HG03095 (cell line): ENCODE results near the gene POGZ.
A peak's percentile ranks its signal among the peaks of the same experiment; 100 is the strongest.

Experiments used
- ATAC-seq: cut with Tn5 transposase; IDR thresholded peaks from one replicate; pipeline ENCODE4 v1.9.1; 2021; ENCODE audit warnings: moderate library complexity; ENCODE audit not compliant: unreplicated experiment

The POGZ gene, protein sequence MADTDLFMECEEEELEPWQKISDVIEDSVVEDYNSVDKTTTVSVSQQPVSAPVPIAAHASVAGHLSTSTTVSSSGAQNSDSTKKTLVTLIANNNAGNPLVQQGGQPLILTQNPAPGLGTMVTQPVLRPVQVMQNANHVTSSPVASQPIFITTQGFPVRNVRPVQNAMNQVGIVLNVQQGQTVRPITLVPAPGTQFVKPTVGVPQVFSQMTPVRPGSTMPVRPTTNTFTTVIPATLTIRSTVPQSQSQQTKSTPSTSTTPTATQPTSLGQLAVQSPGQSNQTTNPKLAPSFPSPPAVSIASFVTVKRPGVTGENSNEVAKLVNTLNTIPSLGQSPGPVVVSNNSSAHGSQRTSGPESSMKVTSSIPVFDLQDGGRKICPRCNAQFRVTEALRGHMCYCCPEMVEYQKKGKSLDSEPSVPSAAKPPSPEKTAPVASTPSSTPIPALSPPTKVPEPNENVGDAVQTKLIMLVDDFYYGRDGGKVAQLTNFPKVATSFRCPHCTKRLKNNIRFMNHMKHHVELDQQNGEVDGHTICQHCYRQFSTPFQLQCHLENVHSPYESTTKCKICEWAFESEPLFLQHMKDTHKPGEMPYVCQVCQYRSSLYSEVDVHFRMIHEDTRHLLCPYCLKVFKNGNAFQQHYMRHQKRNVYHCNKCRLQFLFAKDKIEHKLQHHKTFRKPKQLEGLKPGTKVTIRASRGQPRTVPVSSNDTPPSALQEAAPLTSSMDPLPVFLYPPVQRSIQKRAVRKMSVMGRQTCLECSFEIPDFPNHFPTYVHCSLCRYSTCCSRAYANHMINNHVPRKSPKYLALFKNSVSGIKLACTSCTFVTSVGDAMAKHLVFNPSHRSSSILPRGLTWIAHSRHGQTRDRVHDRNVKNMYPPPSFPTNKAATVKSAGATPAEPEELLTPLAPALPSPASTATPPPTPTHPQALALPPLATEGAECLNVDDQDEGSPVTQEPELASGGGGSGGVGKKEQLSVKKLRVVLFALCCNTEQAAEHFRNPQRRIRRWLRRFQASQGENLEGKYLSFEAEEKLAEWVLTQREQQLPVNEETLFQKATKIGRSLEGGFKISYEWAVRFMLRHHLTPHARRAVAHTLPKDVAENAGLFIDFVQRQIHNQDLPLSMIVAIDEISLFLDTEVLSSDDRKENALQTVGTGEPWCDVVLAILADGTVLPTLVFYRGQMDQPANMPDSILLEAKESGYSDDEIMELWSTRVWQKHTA (N-terminal part only)

DNA sequence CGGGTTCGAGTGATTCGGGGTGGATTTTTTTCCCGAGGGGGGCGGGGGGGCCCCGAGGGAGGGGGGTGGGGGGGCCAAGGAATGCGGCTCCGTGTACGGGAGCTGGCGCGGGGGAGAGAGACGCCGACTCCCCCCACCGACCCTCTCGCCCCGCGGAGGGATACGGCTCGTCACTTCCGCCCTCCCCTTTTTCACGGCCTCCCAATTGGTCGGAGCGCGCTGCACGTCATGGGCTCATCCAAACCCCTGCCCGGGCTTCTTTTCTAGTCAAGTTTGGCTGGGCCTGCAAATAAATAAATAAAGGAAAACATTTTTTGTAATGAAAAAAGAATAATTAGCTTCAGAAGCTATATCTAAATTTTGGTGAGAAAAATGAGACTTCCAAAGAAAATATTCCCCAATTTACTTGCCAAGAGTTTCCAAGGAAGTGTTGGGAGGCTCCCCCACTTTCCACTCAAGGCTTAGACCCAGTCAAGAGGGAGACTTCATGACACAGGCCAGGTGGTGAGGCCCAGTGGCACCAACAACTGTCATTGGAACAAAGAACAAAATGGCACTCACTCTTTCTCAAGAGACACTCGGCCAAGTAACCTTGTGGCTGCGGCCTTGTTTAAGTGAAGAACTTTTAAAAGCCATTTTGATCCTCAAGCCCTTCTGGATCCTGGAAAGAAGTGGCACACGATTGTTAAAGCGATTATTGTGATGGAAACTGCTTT, at the start of gene POGZ:
TSS of gene POGZ (minus strand) at position 164 of the 716 bp plus-strand sequence. CDS start 17,290 bp downstream, outside the sequence.
- ATAC-seq: peak; percentile 56

DNA sequence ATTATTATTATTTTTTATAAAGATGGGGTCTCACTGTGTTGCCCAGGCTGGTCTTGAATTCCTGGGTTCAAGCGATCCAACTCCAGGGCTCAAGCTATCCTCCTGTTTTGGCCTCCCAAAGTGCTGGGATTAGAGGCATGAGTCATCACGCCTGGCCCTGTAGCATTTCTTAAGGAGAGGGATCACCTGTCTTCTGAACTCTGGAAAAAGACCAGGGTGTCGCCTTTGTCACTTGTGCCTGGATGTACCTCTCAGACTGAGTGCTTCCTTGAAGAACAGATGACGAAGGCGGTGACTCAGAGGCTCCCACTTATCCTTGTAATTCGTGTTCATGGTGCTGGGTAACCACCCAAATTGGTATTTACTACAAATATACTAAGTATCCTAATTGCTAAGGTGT, 49.5 kb upstream of the POGZ start:
- no peak for ATAC-seq

DNA sequence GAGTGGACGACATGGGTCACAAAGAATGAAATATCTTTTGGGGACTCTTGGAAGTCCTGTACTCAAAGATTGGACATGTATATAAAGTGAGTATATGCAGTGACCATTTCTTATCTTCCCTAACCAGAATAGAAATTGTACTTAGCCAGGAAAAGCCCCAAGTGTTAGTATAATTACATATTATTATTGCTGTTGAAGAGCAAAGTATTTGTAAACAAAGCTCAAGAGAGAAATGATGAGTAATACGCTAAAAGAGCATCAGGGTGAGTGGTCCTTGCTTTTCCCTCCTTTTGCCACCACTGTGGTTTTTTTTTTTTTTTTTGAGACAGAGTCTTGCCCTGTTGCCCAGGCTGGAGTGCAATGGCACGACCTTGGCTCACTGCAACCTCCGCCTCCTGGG, 45.5 kb upstream of the POGZ start:
- no peak for ATAC-seq

DNA sequence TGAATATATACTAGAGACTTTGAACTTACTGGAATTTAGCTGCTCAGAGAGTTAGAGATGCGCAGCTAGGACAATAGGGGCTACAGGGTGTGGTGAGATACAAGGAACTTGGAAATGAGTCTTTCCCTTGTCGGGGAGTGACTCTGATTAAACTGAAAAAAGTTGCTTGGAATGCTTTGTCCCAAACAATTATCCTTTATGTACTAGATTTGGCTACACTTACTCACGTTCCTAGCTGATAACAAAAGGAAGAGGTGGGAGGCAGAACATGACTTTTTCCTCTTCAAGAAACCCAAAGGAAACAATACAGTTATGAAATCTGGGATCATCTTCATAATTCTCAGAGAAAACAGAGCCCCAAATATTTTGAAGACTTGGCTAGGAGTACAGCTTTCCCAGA, 45.0 kb upstream of the POGZ start:
- no peak for ATAC-seq

DNA sequence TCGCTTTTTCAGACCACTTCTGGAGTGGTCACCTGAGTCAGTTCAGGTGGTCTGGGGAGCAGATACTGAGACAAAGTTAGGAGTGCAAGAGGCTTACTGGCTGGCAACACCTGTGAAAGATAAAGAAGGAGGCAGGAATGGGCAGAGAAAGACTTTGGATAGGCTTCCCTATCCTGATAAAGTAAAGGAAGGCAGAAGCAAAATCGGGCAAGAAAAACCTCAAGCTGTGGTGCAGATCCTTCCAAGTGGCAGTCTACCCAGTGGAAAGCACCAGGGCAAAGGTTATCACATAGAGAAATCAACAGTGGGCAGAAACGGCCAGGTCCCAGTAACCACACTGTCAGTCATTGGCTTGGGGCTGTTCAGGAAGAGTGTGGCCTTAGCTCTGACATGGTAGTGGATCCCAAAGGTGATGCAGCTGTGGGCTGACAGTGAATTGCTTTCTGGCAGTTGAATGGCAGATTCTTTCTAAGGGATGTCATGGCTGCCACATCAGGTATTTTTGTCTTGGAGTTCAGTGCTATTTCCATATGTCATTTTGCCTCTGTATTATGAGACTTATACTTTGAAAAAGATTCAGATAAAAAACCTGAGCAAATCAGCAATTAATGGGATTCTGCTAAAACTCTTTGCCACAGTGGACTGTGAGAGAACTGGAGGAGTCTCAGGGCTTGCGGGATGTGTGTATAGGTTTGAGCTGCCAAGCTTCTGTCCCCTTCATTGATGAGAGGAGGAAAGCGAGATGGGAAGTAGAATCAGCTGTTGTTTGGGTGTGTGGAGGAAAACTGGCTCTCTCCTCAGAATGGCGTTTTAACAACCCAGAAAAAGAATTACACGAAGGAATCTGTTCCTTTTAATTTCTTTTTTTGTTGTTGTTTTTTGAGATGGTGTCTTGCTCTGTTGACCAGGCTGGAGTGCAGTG, 43.8 kb upstream of the POGZ start:
- ATAC-seq: no peak

DNA sequence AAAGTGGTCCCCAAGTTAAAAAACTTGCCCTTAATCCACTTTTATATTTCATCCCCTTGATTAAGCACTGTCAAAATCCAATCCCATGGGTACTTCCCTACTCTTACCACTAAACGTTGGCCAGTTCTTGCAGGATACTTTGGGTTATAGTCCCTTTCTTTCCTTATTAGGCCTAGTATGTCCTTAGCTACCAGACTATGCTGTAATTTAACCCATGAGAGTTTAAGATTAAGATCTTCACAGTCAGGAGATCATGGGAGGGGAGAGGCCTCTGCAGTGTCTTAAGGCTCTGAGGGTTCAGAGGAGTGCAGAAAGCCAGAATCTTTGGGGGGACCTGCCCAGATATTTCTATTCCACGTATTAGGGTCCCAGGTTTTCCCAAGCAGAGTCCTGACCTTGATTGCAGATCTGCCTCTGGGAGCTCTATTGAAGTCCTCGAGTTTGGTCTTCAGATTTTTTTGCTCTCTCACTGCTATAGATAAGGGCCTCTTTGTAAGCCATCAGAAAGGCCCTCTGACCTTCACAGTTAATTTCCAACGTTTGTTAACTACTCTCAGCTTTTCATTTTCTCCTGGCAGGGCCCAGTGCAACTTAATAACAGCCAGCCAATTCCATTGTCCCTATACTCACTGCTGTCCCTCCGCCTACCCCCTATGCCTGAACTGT, 42.9 kb upstream of the POGZ start:
- ATAC-seq: no peak

DNA sequence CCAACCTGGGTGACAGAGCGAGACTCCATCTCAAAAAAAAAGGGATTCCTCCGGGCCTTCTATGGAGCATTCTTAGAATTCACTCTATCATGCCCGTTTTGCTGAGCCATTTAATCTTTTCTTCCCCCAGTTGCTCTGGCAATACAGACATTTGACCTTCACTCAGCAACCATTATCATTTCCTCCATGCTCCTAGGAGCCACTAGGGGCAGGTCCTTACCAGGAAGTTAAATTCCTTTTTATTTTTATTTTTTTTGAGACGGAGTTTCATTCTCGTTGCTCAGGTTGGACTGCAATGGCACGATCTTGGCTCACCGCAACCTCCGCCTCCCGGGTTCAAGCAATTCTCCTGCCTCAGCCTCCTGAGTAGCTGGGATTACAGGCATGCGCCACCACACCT, 42.2 kb upstream of the POGZ start:
- ATAC-seq: no peak

DNA sequence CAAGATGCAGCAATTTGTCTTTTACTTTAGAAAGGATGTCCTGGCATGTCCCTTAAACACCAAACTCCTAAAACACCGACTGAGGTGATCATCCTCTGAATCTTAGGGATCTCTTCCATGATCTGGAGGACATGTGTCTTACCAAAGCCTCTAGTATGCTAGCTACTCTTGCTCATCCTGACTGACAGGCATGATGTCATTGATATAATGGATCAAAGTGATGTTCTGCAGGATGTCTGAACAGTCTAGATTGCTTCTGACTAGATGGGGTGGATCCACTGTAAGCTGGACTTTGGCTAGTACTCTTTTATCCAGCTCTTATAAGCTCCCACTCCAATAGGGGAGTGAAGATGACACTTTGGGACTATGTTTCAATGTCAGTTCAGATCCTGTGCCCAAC, 40.6 kb upstream of the POGZ start:
- no peak for ATAC-seq

DNA sequence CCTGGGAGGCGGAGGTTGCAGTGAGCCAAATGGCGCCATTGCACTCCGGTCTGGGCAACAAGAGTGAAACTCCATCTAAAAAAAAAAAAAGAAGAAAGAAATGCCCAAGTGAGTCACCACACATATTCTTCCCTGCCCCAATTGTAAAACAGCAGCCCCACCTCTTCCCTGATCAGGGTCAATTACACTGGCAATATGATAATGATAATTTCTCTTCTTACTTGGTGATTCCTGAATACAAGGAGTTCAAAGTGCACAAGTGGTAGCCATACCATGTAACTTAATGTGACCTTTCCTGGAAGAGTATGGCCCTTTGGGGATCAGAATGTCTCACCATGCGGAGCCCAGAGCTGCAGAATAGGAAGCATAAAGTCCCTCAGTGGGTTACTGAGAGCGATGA, 40.1 kb upstream of the POGZ start:
- ATAC-seq: no peak

DNA sequence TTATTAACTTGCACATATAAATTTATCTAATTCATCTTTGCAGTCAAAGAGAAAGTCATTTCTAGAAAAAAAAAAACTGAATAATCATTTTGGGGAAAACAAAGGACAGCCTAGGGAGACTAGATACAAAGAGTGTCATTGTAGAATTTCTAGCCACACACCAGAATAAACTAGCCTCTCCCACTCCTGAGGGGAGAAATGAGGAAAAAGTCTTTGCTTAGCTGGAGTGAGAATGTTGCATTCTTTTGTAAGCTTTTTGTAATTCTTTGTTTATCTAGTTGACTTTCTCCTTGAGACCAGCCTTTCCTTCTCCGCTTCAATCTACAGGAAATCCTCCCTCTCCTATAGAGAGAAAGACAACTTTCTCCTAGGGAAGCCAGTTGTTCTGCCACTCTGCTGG, 36.0 kb upstream of the POGZ start:
- no peak for ATAC-seq

DNA sequence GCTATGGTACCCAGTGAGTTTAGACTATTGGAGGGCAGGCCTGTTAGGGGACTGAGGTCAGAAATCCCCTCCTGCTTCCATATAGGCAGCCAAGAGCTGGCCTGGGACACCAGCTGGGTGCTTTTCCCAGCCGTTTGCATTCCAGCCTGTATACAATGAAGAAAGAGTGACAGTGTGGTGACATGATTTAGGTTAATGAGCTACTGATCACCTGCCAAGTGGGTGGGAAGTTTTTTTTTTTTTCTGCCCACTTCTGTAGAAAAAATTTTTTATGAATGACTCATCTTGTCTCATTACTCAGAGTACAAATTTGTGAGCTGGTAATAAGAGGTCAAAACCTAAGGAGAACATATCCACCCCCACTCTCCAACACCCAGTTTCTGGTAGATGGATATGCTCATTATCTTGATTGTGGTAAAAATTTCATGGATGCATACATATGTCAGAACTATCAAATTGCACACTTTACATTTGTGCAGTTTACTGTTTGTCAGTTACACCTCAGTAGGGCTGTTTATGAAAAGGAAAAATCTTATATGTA, 35.5 kb upstream of the POGZ start:
- ATAC-seq: no peak

DNA sequence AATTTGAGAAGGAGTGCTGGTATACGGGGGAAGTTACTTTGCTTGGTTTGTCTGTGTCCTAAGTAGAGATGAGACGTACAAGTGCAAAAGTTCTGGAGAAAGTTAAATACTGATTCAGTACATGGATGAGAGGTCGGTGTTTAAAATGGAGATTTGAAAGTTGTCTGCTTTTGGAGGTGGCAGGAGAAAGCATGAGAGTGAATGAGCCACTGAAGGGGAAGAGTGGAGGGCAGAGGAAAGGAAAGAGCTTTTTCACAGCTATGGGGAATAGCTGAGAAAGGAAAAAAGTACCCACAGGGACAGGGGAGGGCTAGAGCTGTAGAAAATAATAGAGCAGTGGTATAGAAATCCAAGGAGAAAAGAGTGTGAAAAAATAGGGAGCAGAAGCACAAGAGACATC, 33.7 kb upstream of the POGZ start:
- ATAC-seq: no peak

DNA sequence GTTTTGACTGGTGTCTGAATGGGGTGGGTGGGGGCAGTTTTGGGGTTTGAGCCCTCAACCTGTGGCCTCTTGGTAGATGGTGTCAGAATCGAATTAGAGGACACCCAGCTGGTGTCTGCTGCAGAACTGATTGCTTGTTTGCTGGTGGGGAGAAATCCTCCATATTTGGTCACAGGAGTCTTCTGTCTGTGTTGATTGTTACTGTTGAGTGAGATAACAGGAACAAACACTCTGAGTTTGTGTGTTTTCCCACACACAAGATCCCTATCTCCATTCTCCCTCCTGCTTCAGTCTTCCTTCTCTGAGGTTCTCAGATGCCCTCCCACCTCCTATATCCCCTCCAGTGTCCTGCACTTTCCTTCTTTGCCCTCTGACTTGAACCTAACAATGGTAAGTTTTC, 32.8 kb upstream of the POGZ start:
- no peak for ATAC-seq

DNA sequence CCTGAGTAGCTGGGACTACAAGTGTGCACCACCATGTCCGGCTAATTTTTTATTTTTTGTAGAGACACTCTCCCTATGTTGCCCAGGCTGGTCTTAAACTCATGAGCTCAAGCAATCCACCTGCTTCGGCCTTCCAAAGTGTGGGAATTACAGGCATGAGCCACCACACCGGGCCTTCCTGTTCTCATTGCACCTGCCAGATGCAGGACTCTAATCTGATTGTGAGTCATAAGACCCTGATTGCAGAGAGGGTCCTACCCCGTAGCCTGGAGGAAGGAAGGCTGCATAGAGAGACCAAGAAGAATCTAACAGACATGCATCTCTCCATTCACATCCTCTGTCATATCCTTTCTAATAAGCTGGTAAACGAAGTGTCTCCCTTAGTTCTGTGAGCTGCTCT, 32.3 kb upstream of the POGZ start:
- no peak for ATAC-seq

DNA sequence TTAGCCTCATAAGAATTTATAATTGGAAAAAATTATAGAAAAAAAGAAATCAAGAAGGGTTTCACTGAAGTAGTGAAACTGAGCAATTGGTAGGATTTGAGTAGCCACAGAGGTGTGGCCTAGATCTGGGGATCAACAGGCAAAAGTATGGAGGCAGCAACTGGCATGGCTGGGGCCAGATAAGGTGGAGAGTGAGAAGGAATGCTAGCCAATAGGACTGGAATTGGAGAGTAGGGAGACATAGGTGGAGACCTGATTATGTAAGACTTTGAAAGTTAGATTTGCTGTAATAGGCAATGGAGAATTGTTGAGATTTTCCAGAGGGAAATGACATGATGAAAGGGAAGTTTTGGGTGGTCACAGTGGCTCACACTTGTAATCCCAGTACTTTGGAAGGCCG, 27.3 kb upstream of the POGZ start:
- ATAC-seq: no peak

DNA sequence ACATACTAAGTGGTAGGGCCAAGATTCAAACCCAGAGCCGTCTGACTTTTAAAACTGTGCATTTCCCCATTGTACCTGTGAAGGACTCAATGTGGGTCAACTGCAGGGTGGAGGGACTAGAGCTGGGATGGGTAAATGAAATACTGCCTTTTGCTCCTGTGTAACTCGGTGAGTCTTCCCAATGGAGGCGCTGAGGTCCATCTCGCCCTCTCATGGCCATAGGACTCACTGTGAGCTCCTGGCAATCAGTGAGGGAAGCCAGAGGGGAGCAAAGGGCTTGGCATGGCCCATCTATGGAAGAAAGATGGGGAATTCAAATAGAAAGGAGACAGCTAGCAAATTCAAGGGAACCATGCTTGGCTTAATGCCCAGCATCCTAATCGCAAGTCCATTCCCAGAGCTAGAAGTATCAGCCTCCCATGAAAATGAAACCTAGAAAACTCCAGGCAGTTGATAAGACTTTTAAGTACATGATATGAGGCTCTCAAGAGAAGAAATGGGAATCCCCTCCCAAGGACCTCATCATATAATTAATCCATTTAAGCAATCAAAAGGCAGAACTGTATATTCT, 26.5 kb upstream of the POGZ start:
- no peak for ATAC-seq

DNA sequence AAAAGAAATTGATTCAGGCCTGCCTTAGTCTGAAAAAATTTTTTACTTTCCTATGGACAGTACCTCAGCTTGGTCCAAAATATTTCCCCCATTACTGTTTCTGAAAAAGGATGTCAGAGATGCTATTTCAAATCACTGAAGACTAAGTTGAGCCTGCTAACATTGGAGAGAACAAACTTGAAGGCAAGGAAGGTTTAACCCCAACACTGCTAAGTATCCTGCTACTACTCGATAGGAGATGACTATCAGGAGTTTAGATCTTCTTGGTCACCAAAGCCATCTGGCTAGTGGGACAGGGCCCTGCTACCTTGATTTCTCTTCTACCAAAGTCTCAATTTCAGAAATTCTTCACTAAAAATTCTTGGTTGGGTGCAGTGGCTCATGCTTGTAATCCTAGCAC, 22.7 kb upstream of the POGZ start:
- no peak for ATAC-seq

DNA sequence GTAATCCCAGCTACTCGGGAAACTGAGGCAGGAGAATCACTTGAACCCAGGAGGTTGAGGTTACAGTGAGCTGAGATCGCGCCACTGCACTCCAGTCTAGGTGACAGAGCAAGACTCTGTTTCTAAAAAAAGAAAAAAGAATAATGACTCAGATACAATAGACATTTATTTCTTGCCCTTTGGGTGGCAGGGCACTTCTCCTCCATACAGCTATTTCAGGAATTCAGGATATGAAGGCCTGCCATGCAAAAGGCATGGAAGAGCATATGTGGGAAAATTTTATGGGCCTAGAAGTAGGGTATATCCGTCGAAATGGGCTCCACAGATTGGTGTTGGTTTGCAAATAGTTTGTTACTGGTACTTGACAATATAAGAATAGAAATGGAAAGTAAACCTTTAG, 20.2 kb upstream of the POGZ start:
- ATAC-seq: no peak

DNA sequence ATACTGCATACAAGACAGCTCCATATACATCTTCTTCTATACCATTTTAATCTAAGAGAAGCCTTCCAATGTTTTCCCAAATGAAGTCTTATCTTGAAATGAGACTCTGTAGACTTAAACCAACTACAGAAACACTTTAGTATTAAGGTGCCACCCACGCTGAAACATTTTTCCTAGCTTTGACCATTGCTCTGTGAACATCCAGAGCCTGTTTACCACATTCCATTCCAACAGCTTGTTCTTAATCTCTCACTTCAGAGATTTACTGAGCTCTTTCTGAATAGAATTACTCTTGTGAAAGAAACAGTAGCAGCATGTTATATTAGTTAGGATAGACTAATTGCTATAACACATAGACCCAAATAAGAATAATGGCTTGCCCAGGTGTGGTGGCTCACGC, 19.6 kb upstream of the POGZ start:
- no peak for ATAC-seq
